ENCODE data around the gene CRYBG3. TPM values are rescaled to one million over a fixed set of nuclear protein-coding genes. Genes with fewer than 3 reads are reported as not detected.

CRYBG3 gene
- total RNA-seq, 1 experiment from 2014 or later: 7.6 TPM

Other genes with a start within 250 kb of the CRYBG3 start
- 11.8 and 13.6 TPM in 2 replicates for gene ARL6, start 57.3 kb upstream of the CRYBG3 start, total RNA-seq (2014; rRNA removed; shearing (Covaris generic))
- 36.9 and 43.4 TPM in 2 replicates for gene RIOX2, start 150.4 kb downstream of the CRYBG3 start, total RNA-seq (2014; rRNA removed; shearing (Covaris generic))
- gene GABRR3, start 213.3 kb downstream of the CRYBG3 start, total RNA-seq (2014; rRNA removed; shearing (Covaris generic)): not detected in 2 replicates

Data from NCI-H460 (cell line).